H1 (cell line): ENCODE results near the gene NOB1.

ENCODE experiments used
- CHD2 ChIP-seq: IDR thresholded peaks from 2 replicates; pipeline ENCODE4 v1.6.1; 2012; ENCODE audit warnings: low read length, improper control_type of control experiment
- CHD7 ChIP-seq: fragments of 300-600 bp; sonication (generic); IDR thresholded peaks from 2 replicates; pipeline ENCODE4 v1.7.1; 2012; ENCODE audit warnings: low read length, moderate library complexity, mild to moderate bottlenecking, inconsistent platforms; ENCODE audit not compliant: insufficient replicate concordance
- CTCF ChIP-seq, 3 experiments: IDR thresholded peaks; 1 replicate in 2 of 3; 2 replicates in 1 of 3; pipeline versions ENCODE4 v1.5.1 to v1.6.1; 2011; ENCODE audit warnings: low read length in 3 of 3, mild to moderate bottlenecking in 3 of 3, inconsistent platforms in 2 of 3, low read depth in 1 of 3, moderate library complexity in 1 of 3; ENCODE audit not compliant: insufficient read depth in 1 of 3; ENCODE audit errors: control extremely low read depth in 1 of 3
- EGR1 ChIP-seq: IDR thresholded peaks from 2 replicates; pipeline ENCODE4 v1.6.1; 2011; ENCODE audit warnings: low read depth, low read length, borderline replicate concordance
- GTF2F1 ChIP-seq: IDR thresholded peaks from 2 replicates; pipeline ENCODE4 v1.6.1; 2012; ENCODE audit warnings: low read depth, low read length, improper control_type of control experiment, borderline replicate concordance
- HDAC2 ChIP-seq, 2 experiments: fragments of 300-600 bp in 1 of 2; sonication (generic) in 1 of 2; IDR thresholded peaks; 2 replicates each; pipeline ENCODE4 v1.6.1; 2011 to 2012; ENCODE audit warnings: low read depth in 2 of 2, low read length in 2 of 2, mild to moderate bottlenecking in 2 of 2, moderate library complexity in 2 of 2, borderline replicate concordance in 1 of 2, inconsistent platforms in 1 of 2
- JUND ChIP-seq: IDR thresholded peaks from 2 replicates; pipeline ENCODE4 v1.6.1; 2011; ENCODE audit warnings: mild to moderate bottlenecking, improper control_type of control experiment, low read length
- MAFK ChIP-seq: IDR thresholded peaks from 2 replicates; pipeline ENCODE4 v1.6.1; 2012; ENCODE audit warnings: low read depth, mild to moderate bottlenecking, improper control_type of control experiment, low read length
- POLR2A ChIP-seq, 2 experiments: IDR thresholded peaks; 1 replicate in 1 of 2; 2 replicates in 1 of 2; pipeline ENCODE4 v1.6.1; 2011; ENCODE audit warnings: low read depth in 2 of 2, low read length in 2 of 2, mild to moderate bottlenecking in 2 of 2; ENCODE audit errors: control extremely low read depth in 1 of 2
- SIRT6 ChIP-seq: IDR thresholded peaks from one replicate; pipeline ENCODE4 v1.7.1; 2012; ENCODE audit warnings: low read length, inconsistent platforms
- YY1 ChIP-seq: IDR thresholded peaks from 2 replicates; pipeline ENCODE4 v1.6.1; 2011; ENCODE audit warnings: low read depth, mild to moderate bottlenecking, low read length
- ZNF274 ChIP-seq: IDR thresholded peaks from 2 replicates; pipeline ENCODE4 v1.7.0; 2012; ENCODE audit warnings: low read length, borderline replicate concordance; ENCODE audit errors: extremely low read depth

- TF ChIP-seq JUND, result no peak
- no peak for TF ChIP-seq CTCF (IDR thresholded peaks at IDR 0.05; ENCODE audit: control extremely low read depth in 1 of 3, insufficient read depth in 1 of 3, low read depth in 1 of 3, low read length in 3 of 3)
- no peak for TF ChIP-seq EGR1
- TF ChIP-seq YY1, result no peak
- TF ChIP-seq POLR2A (IDR thresholded peaks at IDR 0.05; ENCODE audit: control extremely low read depth in 1 of 2, low read depth in 2 of 2, low read length in 2 of 2), result no peak
- no peak for TF ChIP-seq HDAC2 (IDR thresholded peaks at IDR 0.05; ENCODE audit: borderline replicate concordance in 1 of 2, low read depth in 2 of 2, low read length in 2 of 2)
- TF ChIP-seq CHD7, result no peak
- no peak for TF ChIP-seq SIRT6
- no peak for TF ChIP-seq ZNF274
- no peak for TF ChIP-seq CHD2
- no peak for TF ChIP-seq MAFK
- TF ChIP-seq GTF2F1, result no peak
These were observed 18.7 kb upstream of the NOB1 start for GRCh38 chr16:69773260-69773947.
